ENCODE results near the gene SYNPO2.

Gene SYNPO2

DNA sequence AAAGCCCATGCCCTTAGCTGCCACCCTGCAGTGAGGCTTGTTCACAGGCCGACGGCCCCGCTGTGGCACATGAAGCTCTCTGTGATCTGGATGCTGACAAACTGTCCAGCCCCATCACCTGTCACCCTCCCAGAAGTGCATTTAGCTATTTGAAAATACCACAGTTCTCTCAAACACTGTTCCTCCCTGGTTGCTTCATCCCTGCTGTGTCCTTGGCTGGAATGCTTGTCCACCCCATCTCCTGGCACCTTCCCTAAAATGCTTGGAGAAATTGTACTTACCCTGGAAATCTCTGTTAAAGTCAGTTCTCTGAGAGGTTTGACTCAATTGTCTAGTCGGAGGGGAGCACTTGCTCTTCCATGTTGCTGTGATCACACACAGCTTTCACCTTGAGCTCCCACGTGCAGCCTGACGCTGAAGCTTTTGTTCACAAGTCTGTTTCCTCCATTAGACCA lies 10.1 kb downstream of the SYNPO2 start:
- no peaks in the 10 kb centered on the region for H3K9me3 Mint-ChIP-seq
- H3K27ac Mint-ChIP-seq, result no peak overlapping the region
- no peaks in the 10 kb centered on the region for H3K4me1 Mint-ChIP-seq
- H3K27me3 Mint-ChIP-seq, result peaks cover 15 to 19% of the 10 kb centered on the region in 2 donors
- no peaks in the 10 kb centered on the region for H3K36me3 Mint-ChIP-seq
- ATAC-seq (replicated peaks), result no peak
- DNase-seq, result no peak
- no peak overlapping the region for H3K4me3 Mint-ChIP-seq

DNA sequence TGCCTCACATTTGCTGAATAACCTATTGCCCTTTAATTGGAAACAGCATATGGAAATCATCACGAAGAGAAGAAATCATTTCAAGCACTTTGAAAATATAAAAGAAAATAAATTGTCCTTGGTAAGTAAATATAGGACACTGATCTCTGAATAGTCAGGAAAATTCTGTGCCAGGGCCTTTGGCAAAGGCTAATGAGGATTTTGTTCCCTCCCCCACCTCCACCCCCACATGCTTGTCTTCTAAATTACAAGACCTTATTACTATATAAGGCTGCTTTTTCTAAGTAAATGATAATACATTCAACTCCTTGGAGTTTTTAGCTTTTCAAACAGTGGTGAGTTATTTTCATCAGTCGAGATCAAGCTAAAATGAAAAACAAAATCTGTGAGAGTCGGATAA lies 15.8 kb downstream of the SYNPO2 start:
- no peaks in the 10 kb centered on the region for H3K36me3 Mint-ChIP-seq
- H3K27ac Mint-ChIP-seq, result no peak overlapping the region
- no peak for ATAC-seq (replicated peaks)
- H3K9me3 Mint-ChIP-seq, result no peaks in the 10 kb centered on the region
- H3K4me1 Mint-ChIP-seq, result peaks cover 2 to 5% of the 10 kb centered on the region in 2 donors
- DNase-seq, result no peak
- H3K27me3 Mint-ChIP-seq, result peaks cover 11 to 22% of the 10 kb centered on the region in 2 donors
- H3K4me3 Mint-ChIP-seq, result no peak overlapping the region

DNA sequence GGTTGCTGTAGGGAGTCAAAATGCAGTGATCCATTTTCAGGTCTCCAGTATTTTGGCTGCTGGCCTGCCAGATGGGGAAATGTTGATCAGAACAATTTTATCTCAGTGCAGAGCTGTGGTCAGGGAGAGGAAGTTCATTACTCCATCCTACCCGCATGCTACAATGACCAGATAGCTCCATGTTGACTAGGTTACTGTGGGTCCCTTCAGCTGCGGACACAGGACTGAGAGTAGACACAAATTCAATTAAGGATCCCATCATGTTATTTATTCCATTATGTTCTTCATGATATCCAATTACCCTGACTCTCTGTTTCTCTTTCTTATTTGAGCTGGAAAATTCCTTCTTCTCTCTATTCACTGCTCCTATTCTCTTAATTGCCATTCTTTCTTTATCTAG lies 16.3 kb downstream of the SYNPO2 start:
- H3K4me1 Mint-ChIP-seq, result peaks cover 2 to 5% of the 10 kb centered on the region in 2 donors
- H3K4me3 Mint-ChIP-seq, result no peak overlapping the region
- DNase-seq, result no peak
- H3K36me3 Mint-ChIP-seq, result no peaks in the 10 kb centered on the region
- no peak overlapping the region for H3K27ac Mint-ChIP-seq
- H3K9me3 Mint-ChIP-seq, result no peaks in the 10 kb centered on the region
- no peak for ATAC-seq (replicated peaks)
- peaks cover 14 to 22% of the 10 kb centered on the region in 2 donors for H3K27me3 Mint-ChIP-seq

DNA sequence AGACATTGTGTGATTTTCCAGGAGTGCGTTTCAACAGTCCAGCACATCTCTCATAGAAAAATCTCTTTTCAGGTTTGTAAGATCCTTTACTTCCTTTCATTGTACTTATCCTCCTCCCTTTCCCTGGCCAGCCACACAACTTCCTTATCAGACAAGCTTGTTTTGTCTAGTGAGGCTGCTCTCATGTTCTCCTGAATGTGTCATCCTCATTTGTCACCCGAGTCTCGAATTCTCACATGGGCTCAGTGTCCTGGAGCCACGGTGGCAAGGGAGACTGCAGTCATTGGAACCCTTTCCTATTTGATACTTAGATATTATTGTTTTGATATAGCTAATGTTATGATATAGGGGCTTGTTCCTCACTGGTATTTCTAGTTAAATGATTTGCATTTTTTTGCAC lies 16.9 kb downstream of the SYNPO2 start:
- Mint-ChIP-seq H3K27ac (no peak overlapping the region), H3K36me3 (no peaks in the 10 kb centered on the region), H3K4me1 (peaks cover 2 to 5% of the 10 kb centered on the region in 2 donors), H3K27me3 (peaks cover 15 to 22% of the 10 kb centered on the region in 2 donors), H3K9me3 (no peaks in the 10 kb centered on the region), H3K4me3 (no peak overlapping the region)
- ATAC-seq (replicated peaks) (no peak), DNase-seq (no peak)

DNA sequence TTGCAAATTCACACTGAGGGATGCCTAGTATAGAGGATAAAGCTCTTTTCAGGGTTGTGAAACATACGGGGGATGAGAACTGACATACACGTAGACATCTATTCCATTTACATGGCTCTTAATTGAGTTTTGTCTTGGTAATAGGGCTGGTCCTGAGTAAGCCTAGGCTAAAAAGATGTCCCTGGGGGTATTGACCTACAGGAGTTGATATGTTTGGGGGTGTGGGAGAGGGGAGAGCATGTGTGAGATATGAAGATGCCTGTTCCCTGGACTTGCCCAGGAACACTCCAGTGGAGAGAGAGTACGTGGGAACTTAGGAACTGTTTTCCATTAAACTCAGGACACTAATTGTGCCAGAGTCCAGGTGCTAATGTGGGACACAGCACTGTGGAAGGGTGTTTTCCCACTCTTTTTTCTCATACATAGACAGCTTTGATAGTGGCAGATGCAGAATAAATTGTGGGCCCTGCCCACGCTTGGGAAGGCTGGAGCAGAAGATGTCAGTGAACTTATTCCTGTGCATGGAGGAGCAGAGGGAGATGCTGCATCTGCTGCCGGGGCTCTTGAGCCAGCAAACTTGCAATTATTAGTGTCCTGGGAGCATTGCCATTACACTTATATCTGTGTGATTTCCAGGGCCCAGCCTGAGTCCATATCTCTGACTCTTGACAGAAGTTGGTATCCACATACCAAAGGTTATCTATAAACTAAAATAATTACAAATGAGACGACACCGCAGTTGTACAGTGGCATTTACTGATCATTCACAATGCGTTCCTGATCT lies 20.7 kb downstream of the SYNPO2 start:
- Mint-ChIP-seq H3K9me3 (no peaks in the 10 kb centered on the region), H3K4me1 (peaks cover 2 to 5% of the 10 kb centered on the region in 2 donors), H3K27ac (peak overlapping the region; percentile 57), H3K4me3 (no peak overlapping the region), H3K27me3 (peaks cover 15 to 32% of the 10 kb centered on the region in 2 donors), H3K36me3 (no peaks in the 10 kb centered on the region)
- ATAC-seq (replicated peaks), result no peak
- DNase-seq, result no peak

DNA sequence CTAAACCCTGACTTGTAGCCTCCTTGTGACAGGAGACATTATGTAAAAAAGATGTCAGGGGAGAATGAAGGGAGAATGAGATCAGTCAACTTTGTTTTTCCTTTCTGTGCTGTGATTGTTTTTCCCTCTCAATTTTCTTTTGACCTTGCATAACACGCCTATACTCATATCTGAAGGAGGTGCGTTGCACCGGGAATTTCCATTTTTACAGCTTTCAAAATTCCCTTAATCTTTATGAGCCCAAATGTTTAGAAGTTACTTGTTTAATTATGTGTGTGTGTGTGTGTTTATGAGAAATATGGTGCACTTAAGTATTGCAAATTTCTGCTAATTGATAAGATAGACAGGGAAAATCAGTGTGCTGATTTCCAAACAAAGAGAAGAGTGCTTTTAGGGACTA lies 21.6 kb downstream of the SYNPO2 start:
- Mint-ChIP-seq H3K4me1 (peaks cover 2 to 5% of the 10 kb centered on the region in 2 donors), H3K36me3 (no peaks in the 10 kb centered on the region), H3K27me3 (peaks cover 16 to 35% of the 10 kb centered on the region in 2 donors), H3K9me3 (no peaks in the 10 kb centered on the region), H3K4me3 (no peak overlapping the region), H3K27ac (no peak overlapping the region)
- ATAC-seq (replicated peaks) (no peak), DNase-seq (no peak)

DNA sequence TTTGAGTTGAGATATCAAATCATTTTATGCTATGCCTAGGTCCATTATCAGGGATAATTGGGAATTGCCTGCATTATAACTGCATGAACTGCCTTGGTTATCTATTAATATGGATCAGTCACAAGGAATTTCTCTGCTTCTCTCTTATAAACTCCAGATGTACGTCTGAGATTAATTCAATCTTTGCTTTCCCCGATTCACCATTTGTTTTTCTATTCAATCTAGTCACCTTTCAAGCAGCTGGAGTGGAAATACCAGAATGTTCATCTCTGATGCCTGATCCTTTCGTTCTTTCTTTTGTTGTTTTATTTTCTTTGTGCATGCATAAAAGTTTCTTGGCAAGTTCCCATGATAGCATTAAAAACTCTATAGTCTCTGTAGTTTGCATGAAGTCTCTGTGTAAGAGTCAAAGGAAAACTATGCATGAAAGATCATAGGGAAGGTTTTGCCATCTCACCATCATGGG lies 22.6 kb downstream of the SYNPO2 start:
- no peaks in the 10 kb centered on the region for H3K9me3 Mint-ChIP-seq
- no peaks in the 10 kb centered on the region for H3K36me3 Mint-ChIP-seq
- no peak for ATAC-seq (replicated peaks)
- no peaks in the 10 kb centered on the region for H3K4me1 Mint-ChIP-seq
- peaks cover 16 to 30% of the 10 kb centered on the region in 2 donors for H3K27me3 Mint-ChIP-seq
- H3K4me3 Mint-ChIP-seq, result no peak overlapping the region
- no peak for DNase-seq
- no peak overlapping the region for H3K27ac Mint-ChIP-seq

DNA sequence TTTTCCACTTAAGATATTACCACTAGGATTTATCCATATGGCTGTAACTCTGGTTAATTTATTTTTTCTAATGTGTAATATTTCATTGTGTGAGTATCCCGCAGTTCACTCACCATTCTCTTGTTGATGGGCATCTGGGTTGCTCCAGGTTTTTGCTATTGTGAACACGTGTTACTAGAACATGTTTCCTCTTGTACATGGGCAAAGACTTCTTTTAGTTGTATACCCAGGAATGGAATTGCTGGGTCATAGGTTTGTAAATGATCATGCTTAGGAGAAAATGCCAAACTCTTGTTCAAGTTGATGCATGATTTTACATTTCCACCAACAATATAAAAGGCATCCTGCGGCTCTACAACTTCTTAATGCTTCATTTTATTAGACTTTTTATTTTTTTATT lies 26.8 kb downstream of the SYNPO2 start:
- no peak overlapping the region for H3K4me3 Mint-ChIP-seq
- no peak overlapping the region for H3K27ac Mint-ChIP-seq
- ATAC-seq (replicated peaks) (no peak), DNase-seq (no peak)
- H3K9me3 Mint-ChIP-seq, result no peaks in the 10 kb centered on the region
- H3K36me3 Mint-ChIP-seq, result no peaks in the 10 kb centered on the region
- peaks cover 17 to 29% of the 10 kb centered on the region in 2 donors for H3K27me3 Mint-ChIP-seq
- no peaks in the 10 kb centered on the region for H3K4me1 Mint-ChIP-seq

DNA sequence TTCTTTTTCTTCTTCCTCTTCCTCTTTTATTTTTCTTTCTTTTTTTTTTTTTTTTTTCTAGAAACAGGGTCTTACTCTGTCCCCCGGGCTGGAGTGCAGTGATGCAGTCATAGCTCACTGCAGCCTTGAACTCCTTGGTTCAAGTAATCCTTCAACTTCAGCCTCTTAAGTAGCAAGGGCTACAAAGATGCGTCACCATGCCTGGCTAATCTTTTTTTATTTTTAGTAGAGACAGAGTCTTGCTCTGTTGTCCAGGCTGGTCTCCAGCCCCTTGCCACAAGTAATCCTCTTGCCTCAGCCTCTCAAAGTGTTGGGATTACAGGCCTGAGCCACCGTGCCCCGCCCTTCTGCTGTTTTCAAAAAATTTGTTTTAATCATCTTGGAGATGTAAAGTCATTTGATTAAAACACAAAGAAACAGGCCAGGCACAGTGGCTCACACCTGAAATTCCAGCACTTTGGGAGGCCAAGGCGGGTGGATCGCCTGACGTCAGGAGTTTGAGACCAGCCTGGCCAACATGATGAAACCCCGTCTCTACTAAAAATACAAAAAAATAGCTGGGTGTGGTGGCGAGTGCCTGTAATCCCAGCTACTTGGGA lies 28.1 kb downstream of the SYNPO2 start:
- ATAC-seq (replicated peaks) (no peak), DNase-seq (no peak)
- peaks cover 22 to 33% of the 10 kb centered on the region in 2 donors for H3K27me3 Mint-ChIP-seq
- H3K36me3 Mint-ChIP-seq, result no peaks in the 10 kb centered on the region
- H3K4me1 Mint-ChIP-seq, result no peaks in the 10 kb centered on the region
- no peaks in the 10 kb centered on the region for H3K9me3 Mint-ChIP-seq
- no peak overlapping the region for H3K4me3 Mint-ChIP-seq
- no peak overlapping the region for H3K27ac Mint-ChIP-seq

DNA sequence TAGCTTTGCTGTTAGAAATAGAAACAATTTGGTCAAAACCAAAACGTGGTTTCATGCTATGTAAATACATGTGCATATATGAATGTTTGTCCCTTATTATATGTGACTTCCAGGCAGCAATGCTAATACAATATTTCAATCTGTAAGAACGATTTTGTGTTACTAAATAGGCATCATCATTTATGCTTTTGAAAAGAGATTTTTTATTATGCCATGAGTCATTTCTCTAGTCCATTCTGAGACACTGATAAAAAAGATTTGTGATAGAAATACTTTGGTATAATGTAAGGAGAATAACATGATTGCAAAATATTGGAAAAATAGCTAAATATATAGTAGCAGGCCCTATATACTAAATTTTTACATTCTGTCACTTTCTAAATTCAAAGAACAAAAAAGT lies 28.9 kb downstream of the SYNPO2 start:
- Mint-ChIP-seq H3K36me3 (no peaks in the 10 kb centered on the region), H3K9me3 (no peaks in the 10 kb centered on the region), H3K4me1 (no peaks in the 10 kb centered on the region), H3K27me3 (peaks cover 24 to 33% of the 10 kb centered on the region in 2 donors), H3K4me3 (no peak overlapping the region), H3K27ac (no peak overlapping the region)
- no peak for ATAC-seq (replicated peaks)
- no peak for DNase-seq

DNA sequence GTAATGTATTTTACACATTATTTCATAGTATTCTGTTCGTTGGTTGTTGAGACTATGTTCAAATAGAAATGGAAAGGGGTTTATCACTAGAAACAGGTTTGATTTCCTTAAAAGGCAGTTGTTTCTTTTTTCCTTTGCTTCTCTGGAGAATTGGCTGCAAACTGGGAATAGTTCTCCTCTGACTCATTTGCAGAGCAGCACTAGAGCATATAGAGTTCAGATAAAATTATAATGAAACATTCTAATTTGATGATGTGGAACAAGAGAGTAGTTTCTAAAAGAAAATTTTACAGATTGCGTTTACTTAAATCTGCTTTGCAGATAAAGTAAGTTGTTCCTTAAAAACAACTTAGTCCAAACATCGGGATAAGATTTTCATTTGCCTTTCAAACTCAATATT lies 29.7 kb downstream of the SYNPO2 start:
- Mint-ChIP-seq H3K4me3 (no peak overlapping the region), H3K27me3 (peaks cover 24 to 33% of the 10 kb centered on the region in 2 donors), H3K4me1 (no peaks in the 10 kb centered on the region), H3K9me3 (no peaks in the 10 kb centered on the region), H3K36me3 (no peaks in the 10 kb centered on the region), H3K27ac (no peak overlapping the region)
- no peak for DNase-seq
- ATAC-seq (replicated peaks), result no peak

DNA sequence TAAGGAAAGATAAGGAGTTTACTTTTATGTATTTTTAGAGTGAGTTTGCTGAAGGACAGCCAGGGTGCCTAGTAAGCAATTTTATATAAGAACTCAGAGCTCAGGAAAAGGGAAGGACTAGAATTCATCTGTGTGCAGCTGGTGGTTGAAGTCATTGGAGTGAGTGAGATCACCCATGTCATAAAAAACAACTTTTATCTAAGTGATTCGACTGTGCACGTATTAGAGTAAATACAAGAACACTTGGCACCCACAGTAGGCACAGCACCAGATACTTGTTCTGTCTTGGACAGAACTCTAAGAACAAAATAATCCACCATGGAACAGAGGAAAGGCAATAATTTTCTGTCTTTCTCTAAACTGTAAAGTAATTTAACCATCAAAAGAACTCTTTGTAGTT lies 31.6 kb downstream of the SYNPO2 start:
- no peaks in the 10 kb centered on the region for H3K36me3 Mint-ChIP-seq
- H3K4me1 Mint-ChIP-seq, result no peaks in the 10 kb centered on the region
- ATAC-seq (replicated peaks), result no peak
- no peak for DNase-seq
- H3K4me3 Mint-ChIP-seq, result no peak overlapping the region
- H3K27ac Mint-ChIP-seq, result no peak overlapping the region
- H3K27me3 Mint-ChIP-seq, result peaks cover 16 to 21% of the 10 kb centered on the region in 2 donors
- no peaks in the 10 kb centered on the region for H3K9me3 Mint-ChIP-seq

DNA sequence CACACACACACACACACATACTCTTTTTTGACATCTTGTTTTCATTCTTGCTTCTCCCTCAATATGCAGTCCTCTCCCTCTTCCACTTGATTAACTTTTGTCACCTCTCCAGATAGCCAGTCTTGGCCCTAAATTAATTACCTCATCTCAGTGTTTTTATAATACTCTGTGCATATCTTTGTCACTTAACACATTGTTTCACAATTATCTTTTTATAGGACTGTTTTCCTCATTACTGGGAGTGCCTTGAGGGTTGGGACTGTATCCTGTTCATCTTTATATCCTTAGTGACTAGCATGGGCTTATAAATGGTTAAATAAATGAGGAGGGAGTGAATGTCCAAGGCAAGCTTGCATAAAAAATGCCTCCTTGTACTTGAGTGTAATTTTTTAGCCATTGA lies 33.1 kb downstream of the SYNPO2 start:
- Mint-ChIP-seq H3K27ac (no peak overlapping the region), H3K36me3 (no peaks in the 10 kb centered on the region)
- no peak for ATAC-seq (replicated peaks)

DNA sequence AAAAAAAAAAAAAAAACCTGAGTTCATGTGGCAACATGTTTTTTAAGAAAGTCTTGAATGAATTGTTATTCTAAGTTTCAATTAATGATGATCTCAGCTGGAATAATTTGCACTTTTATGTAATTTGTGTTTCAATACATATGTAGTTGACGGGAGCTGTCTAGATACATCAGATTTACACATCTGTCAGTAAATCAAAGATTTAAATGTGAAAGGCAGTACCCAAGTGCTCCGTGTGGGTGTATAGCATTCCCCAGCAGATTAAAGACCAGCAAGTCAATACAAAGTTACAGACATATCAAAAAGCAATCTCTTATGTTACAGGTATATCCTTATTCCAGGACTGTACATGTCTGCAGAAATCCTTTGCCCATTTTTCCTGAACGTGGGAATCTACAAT lies 35.2 kb downstream of the SYNPO2 start:
- Mint-ChIP-seq H3K36me3 (no peaks in the 10 kb centered on the region), H3K27ac (no peak overlapping the region), H3K9me3 (no peaks in the 10 kb centered on the region), H3K4me3 (no peak overlapping the region), H3K4me1 (no peaks in the 10 kb centered on the region), H3K27me3 (peaks cover 18 to 31% of the 10 kb centered on the region in 2 donors)
- no peak for ATAC-seq (replicated peaks)
- DNase-seq, result no peak

More for the DNA sequence above, 33.1 kb downstream of the SYNPO2 start:
- no peak for DNase-seq
- H3K9me3 Mint-ChIP-seq, result no peaks in the 10 kb centered on the region
- H3K27me3 Mint-ChIP-seq, result peaks cover 16 to 31% of the 10 kb centered on the region in 2 donors
- no peaks in the 10 kb centered on the region for H3K4me1 Mint-ChIP-seq
- H3K4me3 Mint-ChIP-seq, result no peak overlapping the region

DNA sequence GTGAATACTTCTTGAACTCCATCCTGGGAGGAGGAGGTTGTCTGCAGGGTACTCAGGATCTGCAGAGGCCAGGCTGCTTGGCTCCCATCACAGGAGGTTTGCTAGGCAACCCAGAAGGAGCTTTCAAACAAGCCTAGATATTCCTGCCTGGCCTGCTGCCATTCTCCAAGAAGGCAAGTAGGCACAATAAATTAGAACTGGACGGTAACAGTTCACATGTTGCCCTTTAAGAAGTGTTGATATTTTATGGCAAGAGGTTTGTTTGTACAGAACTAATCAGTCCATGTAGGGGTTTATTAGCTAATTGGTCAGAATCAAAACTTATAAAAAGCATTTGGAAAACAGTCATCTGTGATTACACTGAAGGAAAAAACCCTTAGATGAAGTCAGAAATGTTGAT lies 39.3 kb downstream of the SYNPO2 start:
- Mint-ChIP-seq H3K4me3 (no peak overlapping the region), H3K9me3 (no peaks in the 10 kb centered on the region), H3K27me3 (peaks cover 3 to 9% of the 10 kb centered on the region in 2 donors), H3K4me1 (no peaks in the 10 kb centered on the region), H3K27ac (no peak overlapping the region), H3K36me3 (no peaks in the 10 kb centered on the region)
- no peak for DNase-seq
- ATAC-seq (replicated peaks), result no peak

Data from stimulated activated naive B cell treated with anti-CD40 and anti-IgM and Interleukin-4, amounts not matched to agents 10 μg/mL and 1 μg/mL and 100 μg/mL, for 72 hours (primary cell).